NCI-H2029 treated with DMSO at 0.1 percent for 48 hours (cell line): ENCODE measurements around the gene PILRB.
A peak's percentile ranks its signal among the peaks of the same experiment; 100 is the strongest.
"Not testable (repeated sequence)": the region's sequence is repeated elsewhere in the genome, so short reads cannot be mapped to it uniquely, and the experiment has no call there.

Experiments
- DNase-seq: peaks from one replicate; lab custom pipeline; 2025; lab: John Stamatoyannopoulos, UW

PILRB gene

GRCh38 chr7:100358027-100358856 lies at the start of gene PILRB:
Gene PILRB (plus strand): TSS chr7:100358117. CDS start chr7:100358303, 186 bp downstream.
- no peak for DNase-seq

- DNase-seq, result not testable (repeated sequence)
Observed at GRCh38 chr7:100318329-100318728, 39.6 kb upstream of the PILRB start.

- DNase-seq, result not testable (repeated sequence)
Observed at GRCh38 chr7:100321648-100322047, 36.3 kb upstream of the PILRB start.

- not testable (repeated sequence) for DNase-seq
Observed at GRCh38 chr7:100324194-100324593, 33.7 kb upstream of the PILRB start.

- DNase-seq, result not testable (repeated sequence)
Observed at GRCh38 chr7:100325671-100326070, 32.2 kb upstream of the PILRB start.

GRCh38 chr7:100326914-100327313 lies 31.0 kb upstream of the PILRB start:
- DNase-seq, result not testable (repeated sequence)

GRCh38 chr7:100335566-100336466 lies 22.1 kb upstream of the PILRB start:
- peak; percentile 71 for DNase-seq

- not testable (repeated sequence) for DNase-seq
Observed at GRCh38 chr7:100338083-100338696, 19.7 kb upstream of the PILRB start.

- DNase-seq, result not testable (repeated sequence)
Observed at GRCh38 chr7:100341286-100341685, 16.6 kb upstream of the PILRB start.

GRCh38 chr7:100342765-100343164 lies 15.2 kb upstream of the PILRB start:
- DNase-seq, result no peak

- DNase-seq, result not testable (repeated sequence)
Observed at GRCh38 chr7:100344124-100344559, 13.8 kb upstream of the PILRB start.

GRCh38 chr7:100344560-100345287 lies 13.2 kb upstream of the PILRB start:
- not testable (repeated sequence) for DNase-seq

GRCh38 chr7:100345288-100345672 lies 12.6 kb upstream of the PILRB start:
- DNase-seq, result not testable (repeated sequence)

GRCh38 chr7:100346921-100347320 lies 11.0 kb upstream of the PILRB start:
- no peak for DNase-seq

GRCh38 chr7:100348805-100349204 lies 9.1 kb upstream of the PILRB start:
- no peak for DNase-seq

GRCh38 chr7:100349757-100350156 lies 8.2 kb upstream of the PILRB start:
- no peak for DNase-seq

- DNase-seq, result no peak
Observed at GRCh38 chr7:100351657-100352058, 6.3 kb upstream of the PILRB start.

- not testable (repeated sequence) for DNase-seq
Observed at GRCh38 chr7:100352230-100352781, 5.6 kb upstream of the PILRB start.

- DNase-seq, result no peak
Observed at GRCh38 chr7:100352984-100353684, 4.8 kb upstream of the PILRB start.

- DNase-seq, result no peak
Observed at GRCh38 chr7:100353685-100354330, 4.1 kb upstream of the PILRB start.
